ENCODE measurements around the gene TTLL3. TPM values are rescaled to one million over a fixed set of nuclear protein-coding genes. Genes with fewer than 3 reads are reported as not detected.
A peak's percentile ranks its signal among the peaks of the same experiment; 100 is the strongest.

TTLL3 gene
- total RNA-seq, 6 donors from 2014 or later: 33.0 to 544 (median 64.4) TPM

GRCh38 chr3:9803494-9803893, 6.6 kb upstream of the TTLL3 start:
- peaks cover 64 to 92% (median 79%) of the 10 kb centered on the region in 4 donors for H3K36me3 ChIP-seq
- no peak overlapping the region for H3K27ac ChIP-seq
- peaks cover 0 to under 1% (median 0%) of the 10 kb centered on the region in 4 donors for H3K4me1 ChIP-seq
- no peaks in the 10 kb centered on the region for H3K27me3 ChIP-seq
- WGBS, 2 donors: 86 to 94% methylated on average over 1 of the region's 1 CpG
- ATAC-seq (ENCODE audit: low FRiP score in 2 of 2): no peak
- H3K4me3 ChIP-seq: no peak overlapping the region
- DNase-seq: no peak
- TF ChIP-seq POLR2A (IDR thresholded peaks at IDR 0.05) (no peak), EP300 (IDR thresholded peaks at IDR 0.05) (no peak), POLR2AphosphoS5 (IDR thresholded peaks at IDR 0.05) (no peak)
- TF ChIP-seq, protein P1, sequence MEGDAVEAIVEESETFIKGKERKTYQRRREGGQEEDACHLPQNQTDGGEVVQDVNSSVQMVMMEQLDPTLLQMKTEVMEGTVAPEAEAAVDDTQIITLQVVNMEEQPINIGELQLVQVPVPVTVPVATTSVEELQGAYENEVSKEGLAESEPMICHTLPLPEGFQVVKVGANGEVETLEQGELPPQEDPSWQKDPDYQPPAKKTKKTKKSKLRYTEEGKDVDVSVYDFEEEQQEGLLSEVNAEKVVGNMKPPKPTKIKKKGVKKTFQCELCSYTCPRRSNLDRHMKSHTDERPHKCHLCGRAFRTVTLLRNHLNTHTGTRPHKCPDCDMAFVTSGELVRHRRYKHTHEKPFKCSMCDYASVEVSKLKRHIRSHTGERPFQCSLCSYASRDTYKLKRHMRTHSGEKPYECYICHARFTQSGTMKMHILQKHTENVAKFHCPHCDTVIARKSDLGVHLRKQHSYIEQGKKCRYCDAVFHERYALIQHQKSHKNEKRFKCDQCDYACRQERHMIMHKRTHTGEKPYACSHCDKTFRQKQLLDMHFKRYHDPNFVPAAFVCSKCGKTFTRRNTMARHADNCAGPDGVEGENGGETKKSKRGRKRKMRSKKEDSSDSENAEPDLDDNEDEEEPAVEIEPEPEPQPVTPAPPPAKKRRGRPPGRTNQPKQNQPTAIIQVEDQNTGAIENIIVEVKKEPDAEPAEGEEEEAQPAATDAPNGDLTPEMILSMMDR (IDR thresholded peaks at IDR 0.05): no peak
- H3K9me3 ChIP-seq: no peaks in the 10 kb centered on the region

- no peak for TF ChIP-seq POLR2AphosphoS5 (IDR thresholded peaks at IDR 0.05)
- TF ChIP-seq, protein P1 (IDR thresholded peaks at IDR 0.05): no peak
- no peak for TF ChIP-seq EP300 (IDR thresholded peaks at IDR 0.05)
- TF ChIP-seq POLR2A (IDR thresholded peaks at IDR 0.05): no peak
- Histone ChIP-seq H3K36me3 (peaks cover 50 to 77% (median 64%) of the 10 kb centered on the region in 4 donors), H3K4me1 (peaks cover 6 to 13% (median 8%) of the 10 kb centered on the region in 4 donors), H3K4me3 (no peak overlapping the region), H3K27me3 (no peaks in the 10 kb centered on the region), H3K9me3 (no peaks in the 10 kb centered on the region), H3K27ac (no peak overlapping the region)
- 93 to 97% methylated on average over 5 of the region's 5 CpGs for WGBS, 2 donors
- DNase-seq: no peak
- no peak for ATAC-seq (ENCODE audit: low FRiP score in 2 of 2)
Measured at GRCh38 chr3:9804996-9805395, 5.1 kb upstream of the TTLL3 start.

GRCh38 chr3:9806137-9806536, 3.9 kb upstream of the TTLL3 start:
- ATAC-seq (ENCODE audit: low FRiP score in 2 of 2) (no peak), DNase-seq (peak in 1 of 2 donors; percentile 71)
- H3K4me3 ChIP-seq: no peak overlapping the region
- peaks cover 12 to 23% (median 17%) of the 10 kb centered on the region in 4 donors for H3K4me1 ChIP-seq
- H3K27me3 ChIP-seq: no peaks in the 10 kb centered on the region
- peaks cover 42 to 65% (median 54%) of the 10 kb centered on the region in 4 donors for H3K36me3 ChIP-seq
- no peak overlapping the region for H3K27ac ChIP-seq
- TF ChIP-seq, protein P1 (IDR thresholded peaks at IDR 0.05): no peak
- TF ChIP-seq POLR2AphosphoS5 (IDR thresholded peaks at IDR 0.05) (no peak), POLR2A (IDR thresholded peaks at IDR 0.05) (no peak), EP300 (IDR thresholded peaks at IDR 0.05) (no peak)
- WGBS, 2 donors: 94 to 95% methylated on average over 10 to 12 of the region's 12 CpGs
- H3K9me3 ChIP-seq: no peaks in the 10 kb centered on the region

GRCh38 chr3:9806688-9807589, 3.1 kb upstream of the TTLL3 start:
- H3K4me3 ChIP-seq: no peak overlapping the region
- DNase-seq (no peak), ATAC-seq (ENCODE audit: low FRiP score in 2 of 2) (no peak)
- peaks cover 36 to 57% (median 46%) of the 10 kb centered on the region in 4 donors for H3K36me3 ChIP-seq
- TF ChIP-seq EP300 (IDR thresholded peaks at IDR 0.05) (no peak), POLR2A (IDR thresholded peaks at IDR 0.05) (no peak), POLR2AphosphoS5 (IDR thresholded peaks at IDR 0.05) (no peak)
- TF ChIP-seq, protein P1 (IDR thresholded peaks at IDR 0.05): no peak
- 94 to 99% methylated on average over 7 of the region's 7 CpGs for WGBS, 2 donors
- no peaks in the 10 kb centered on the region for H3K27me3 ChIP-seq
- no peak overlapping the region for H3K27ac ChIP-seq
- H3K9me3 ChIP-seq: no peaks in the 10 kb centered on the region
- peaks cover 12 to 24% (median 19%) of the 10 kb centered on the region in 4 donors for H3K4me1 ChIP-seq

Data from upper lobe of left lung (tissue), 6 donors.